ENCODE results near the gene GLG1.
"Not testable (repeated sequence)": the region's sequence is repeated elsewhere in the genome, so short reads cannot be mapped to it uniquely, and the experiment has no call there.

Gene GLG1

DNA sequence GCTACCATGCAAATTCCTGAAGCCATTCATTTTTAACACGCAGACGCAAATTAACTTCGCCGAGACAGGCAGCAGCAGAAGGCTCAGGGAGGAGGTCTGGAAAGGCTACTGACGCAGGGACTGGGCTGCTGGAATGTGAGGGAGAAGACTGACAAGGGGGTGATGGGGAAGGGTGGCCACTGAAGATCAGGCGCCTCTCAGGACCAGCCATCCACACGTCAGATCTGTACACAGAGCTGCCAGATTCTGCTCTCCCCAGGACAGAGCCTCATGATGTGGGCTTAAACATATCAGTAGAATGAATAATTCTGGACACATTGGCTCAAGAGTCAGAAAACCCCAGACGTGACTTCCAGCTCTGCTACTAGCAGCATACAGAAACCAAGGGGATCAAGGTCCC, 160.0 kb downstream of the GLG1 start:
- no peak for DNase-seq (ENCODE audit: low read depth in 2 of 2)

DNA sequence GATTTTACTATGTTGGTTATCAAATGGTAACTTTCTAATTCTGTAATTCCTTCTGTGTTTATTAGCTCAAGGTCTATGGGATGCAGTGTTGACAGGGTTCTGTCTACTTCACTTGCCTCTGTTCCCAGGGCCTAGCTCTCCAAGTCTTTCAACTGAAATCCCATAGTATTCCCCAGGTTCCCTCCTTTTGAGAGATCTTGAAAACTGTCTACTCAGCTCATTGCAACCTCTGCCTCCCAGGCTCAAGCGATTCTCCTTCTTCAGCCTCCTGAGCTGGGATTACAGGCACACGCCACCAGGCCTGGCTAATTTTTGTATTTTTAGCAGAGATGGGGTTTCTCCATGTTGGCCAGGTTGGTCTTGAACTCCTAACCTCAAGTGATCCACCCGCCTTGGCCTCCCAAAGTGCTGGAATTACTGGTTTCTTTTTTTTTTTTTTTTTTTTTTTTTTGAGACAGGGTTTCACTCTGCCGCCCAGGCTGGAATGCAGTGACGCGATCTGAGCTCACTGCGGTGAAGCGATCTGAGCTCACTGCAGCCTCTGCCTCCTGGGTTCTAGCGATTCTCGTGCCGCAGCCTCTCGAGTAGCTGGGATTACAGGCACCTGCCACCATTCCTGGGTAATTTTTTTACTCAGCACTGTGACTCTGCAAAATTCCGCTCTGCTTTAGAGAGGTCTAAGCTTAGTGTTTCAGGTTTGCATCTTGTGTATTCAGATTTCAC, 163.1 kb downstream of the GLG1 start:
- DNase-seq (ENCODE audit: low read depth in 2 of 2), result not testable (repeated sequence)

DNA sequence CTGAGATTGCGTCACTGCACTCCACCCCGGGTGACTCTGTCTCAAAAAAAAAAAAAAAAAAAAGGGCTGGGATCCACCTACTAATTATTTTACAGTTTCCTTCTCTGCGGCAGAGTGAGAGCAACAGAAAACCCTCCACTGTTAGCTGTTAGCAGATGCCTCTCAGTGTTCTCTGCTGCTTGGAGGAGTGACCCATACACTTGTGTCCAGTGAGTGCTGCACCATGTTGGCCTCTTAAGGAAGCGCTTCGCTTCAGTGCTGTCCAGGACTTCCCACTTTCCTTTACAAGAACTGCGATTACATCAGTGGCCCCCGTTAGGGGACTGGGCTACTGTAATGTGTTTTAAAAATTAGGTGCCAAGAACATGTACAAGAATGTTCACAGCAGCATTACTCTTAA, 167.2 kb downstream of the GLG1 start:
- no peak for DNase-seq (ENCODE audit: low read depth in 2 of 2)

DNA sequence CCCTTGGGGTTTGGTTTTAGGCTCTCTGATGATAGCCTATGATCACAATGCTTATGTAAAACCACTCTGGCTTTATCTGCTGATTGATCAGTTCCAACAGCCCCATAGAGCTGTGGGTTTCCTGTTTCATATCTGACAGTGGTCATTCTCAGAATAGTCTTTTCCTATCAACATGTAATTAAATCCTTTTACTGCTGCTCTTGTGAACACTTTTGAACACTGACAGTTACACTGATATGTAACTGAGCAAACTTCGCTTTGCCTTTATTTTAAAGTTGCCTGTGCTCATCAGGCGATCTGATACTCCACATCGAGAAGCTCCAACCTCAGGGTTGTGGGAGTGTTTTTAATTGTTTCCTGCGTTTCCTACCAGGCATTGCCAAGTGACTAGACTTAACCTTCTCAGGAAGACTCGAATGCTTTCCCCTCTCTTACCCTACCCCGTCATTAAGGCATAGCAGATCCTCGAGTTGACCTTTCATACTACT, 168.4 kb downstream of the GLG1 start:
- no peak for DNase-seq (ENCODE audit: low read depth in 2 of 2)

DNA sequence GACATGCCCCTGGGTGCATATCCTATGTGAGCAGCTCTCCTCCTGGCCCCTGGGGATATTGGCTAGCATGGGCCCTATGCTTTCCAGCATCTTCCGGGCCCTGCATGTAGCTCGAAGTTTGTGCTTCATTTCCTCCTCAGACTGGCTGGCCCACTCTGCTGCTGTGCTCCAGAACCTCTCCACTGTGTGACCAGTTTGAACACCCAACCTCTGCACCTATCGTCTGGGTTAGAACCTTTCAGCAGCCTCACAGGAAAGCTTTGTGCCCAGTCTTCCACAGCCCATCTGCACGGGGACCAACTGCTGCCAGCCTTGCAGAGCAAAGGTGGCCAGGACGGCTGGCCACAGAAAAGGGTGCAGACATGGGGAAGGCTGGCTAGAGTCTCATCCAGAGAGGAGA, 175.4 kb downstream of the GLG1 start:
- DNase-seq (ENCODE audit: low read depth in 2 of 2), result no peak

DNA sequence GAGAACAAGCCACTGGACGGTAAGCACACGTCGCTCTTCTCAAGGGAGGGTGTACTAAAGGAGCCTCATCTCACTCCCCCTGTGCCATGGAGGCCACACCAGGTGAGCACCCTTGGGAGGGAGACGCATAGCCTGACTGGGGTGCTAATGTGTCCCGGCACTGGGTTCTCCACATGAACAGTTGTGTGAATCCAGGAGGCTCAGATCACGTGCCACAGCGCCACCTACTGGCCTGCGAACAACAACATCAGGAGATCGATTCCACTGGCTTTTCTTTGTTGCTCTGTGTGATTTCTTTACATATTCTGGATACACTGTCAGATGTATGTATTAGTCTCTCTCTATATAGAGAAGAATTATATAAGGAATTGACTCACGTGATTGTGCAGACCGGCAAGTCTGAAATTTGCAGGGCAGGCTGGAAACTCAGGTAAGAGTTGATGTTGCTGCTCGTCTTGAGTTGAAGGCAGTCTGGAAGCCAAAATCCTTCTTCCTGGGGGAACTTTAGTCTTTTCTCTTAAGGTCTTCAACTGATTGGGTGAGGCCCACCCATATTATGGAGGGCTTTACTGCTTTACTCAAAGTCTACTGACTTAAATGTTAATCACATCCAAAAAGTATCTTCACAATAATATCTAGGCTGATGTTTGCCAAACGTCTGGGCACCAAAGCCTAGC, 176.7 kb downstream of the GLG1 start:
- peak; percentile 21 to 37 for DNase-seq (ENCODE audit: low read depth in 2 of 2)

DNA sequence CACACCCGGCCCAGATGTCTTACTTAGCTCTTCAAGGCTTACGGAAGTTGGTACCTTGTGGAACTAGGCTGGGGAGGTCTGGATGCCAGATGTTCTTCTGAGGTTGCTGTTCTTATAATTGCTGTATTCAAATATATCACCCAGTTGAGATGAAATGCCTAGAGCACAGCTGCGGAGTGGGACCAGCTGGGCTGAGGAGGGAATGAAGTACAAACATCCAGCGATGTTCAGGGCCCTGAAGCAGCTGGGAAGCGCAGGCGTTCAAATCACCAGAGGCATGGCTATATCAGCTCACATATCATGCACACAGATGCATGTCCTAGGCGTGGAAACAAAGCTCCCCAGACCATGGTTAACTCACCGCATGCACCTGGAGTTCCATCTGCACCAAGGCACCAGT, 178.4 kb downstream of the GLG1 start:
- not testable (repeated sequence) for DNase-seq (ENCODE audit: low read depth in 2 of 2)

DNA sequence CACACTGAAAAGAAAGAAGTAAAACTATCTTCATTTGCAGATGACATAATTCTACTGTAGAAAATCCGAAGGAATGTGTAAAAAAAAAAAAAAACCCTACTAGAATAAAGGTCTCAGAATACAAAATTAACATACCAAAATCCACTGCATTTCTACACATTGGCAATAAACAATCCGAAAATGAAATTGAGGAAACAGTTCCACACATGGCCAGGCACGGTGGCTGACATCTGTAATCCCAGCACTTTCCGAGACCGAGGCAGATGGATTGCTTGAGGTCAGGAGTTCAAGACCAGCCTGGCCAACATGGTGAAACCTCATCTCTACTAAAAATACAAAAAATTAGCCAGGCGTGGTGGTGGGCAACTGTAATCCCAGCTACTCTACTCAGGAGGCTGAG, 181.2 kb downstream of the GLG1 start:
- not testable (repeated sequence) for DNase-seq (ENCODE audit: low read depth in 2 of 2)

DNA sequence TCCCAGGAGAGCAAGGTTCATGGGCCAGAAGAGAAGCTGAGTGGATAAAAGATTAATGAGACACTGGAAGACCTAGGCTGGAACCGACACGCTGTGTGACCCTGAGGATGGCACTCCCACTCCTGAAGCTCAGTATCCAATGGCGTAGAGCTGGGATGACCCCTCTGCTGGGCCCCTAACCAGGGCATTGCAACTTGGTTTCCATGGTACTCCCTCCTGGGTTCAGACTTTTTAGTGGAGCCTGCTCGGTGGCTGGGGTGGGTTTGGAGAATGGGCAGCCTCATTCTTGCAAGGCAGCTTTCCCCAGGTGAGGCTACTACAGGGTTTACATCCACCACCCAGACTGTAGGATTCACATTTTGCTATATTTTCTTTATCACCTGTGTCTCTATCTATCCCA, 183.2 kb downstream of the GLG1 start:
- not testable (repeated sequence) for DNase-seq (ENCODE audit: low read depth in 2 of 2)

DNA sequence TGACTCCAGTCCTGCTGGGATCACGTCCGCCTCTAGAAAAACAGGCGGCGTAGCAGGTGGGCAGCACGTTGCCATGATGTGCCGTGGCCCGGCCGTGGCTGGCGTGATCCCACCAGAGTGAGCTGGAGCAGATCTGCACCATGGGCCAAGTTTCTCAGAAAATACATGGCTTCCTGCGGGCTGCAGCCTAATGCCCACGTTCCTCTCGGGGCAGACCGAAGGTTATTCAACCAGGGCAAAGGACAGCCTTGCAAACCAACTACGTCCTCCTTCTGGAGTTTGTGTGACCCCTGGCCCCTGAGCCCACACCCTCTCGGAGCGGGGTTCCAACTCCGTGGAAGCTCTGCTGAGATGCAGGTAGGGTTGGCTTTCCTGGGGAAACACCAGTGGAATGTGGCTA, 184.8 kb downstream of the GLG1 start:
- not testable (repeated sequence) for DNase-seq (ENCODE audit: low read depth in 2 of 2)

DNA sequence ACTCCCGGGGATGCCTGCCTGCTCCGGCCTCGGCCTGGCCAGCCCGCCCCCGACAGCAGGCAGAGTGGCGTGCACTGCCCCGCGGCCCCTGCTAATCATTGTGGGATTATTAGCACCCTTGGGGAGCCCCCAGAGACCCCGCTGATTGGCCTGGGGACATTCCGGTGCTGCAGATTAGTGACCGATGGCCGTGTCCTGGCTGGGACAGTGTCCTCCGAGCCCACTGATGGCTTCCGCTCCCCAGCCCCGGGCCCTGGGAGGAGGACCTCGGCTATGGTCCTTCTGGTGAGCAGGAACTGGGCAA, 185.5 kb downstream of the GLG1 start:
- not testable (repeated sequence) for DNase-seq (ENCODE audit: low read depth in 2 of 2)

DNA sequence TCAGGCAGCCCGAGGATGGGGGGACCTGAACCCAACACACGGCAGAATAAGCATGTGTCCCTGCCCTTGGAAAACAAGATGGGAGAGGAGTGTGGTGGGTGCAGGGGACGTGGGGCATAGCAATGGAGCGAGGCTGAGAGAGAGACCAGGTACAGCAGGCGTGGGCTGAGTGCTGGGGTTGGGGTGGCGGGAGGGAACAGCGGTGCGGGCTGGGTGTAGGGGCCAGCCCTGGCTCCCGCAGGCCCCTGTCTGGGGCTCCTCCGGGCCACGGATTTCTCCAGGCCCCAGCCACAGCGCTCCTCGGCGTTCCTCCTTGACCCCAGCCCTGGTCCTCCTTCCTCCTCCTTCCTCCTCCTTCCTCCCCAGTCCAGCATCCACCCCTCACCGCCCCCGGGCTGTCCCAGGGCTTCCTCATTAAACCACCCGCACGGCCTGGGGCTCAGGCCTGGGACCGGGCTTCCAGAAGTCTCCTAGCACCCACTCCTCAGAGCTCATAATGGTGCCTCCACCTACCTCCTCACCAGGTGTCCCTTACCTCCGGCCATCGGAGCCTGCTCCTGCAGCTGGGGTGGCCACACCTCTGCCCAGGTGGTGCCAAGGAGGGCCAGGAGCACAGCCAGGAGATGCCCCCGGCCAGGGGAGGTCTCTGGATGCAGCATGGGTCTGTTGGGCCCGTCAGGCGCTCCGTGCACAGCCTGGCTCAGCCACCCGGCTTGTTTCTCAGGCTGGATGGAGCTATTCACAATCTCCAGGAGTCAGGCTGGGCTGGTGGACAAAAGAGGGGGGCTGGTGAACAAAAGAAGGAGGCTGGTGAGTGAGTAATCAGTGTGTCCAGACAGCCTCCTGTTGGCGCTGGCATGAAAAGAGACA, 186.1 kb downstream of the GLG1 start, which contains the start of gene CLEC18B:
TSS of gene CLEC18B (minus strand) at position 867 of the 870 bp plus-strand sequence. CDS start at position 659, 208 bp downstream.
- not testable (repeated sequence) for DNase-seq (ENCODE audit: low read depth in 2 of 2)

DNA sequence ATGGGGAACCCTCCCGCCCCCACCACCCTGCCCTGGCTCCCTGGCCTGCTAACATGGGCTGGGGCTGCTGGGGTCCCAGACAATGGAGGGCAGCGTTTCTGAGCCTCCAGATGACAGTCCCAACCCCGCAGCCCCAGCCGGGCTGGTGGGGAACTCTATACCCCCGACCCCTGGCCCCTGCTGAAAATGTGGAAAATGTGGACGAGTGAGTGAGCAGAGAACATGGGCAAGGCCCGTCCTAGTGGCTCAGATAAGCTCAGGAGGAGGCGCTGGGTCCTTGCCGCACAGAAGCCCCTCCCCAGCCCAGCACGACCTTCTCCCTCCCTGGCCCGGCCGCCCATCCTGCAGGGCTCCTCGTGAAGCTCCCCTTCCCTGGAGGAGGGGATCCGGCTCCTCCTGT, 187.1 kb downstream of the GLG1 start:
- DNase-seq (ENCODE audit: low read depth in 2 of 2), result not testable (repeated sequence)

DNA sequence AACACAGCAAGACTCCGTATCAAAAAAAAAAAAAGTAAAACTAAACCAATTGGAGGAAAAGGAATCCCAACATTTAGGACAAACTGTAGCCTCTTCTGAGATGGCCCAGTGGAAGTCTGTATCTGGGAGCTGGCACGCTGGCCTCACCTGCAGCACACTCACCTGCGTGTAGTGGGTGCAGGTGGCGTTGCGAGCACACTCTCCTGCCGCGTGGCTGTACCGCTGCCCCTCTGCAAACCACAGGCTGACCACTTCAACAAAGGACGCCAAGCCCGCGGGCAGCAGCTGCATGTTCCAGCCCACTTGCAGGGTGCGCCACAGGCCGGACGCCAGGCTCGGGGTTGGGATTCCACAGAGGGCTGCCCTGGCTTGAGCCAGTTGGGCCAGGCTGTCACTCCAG, 189.0 kb downstream of the GLG1 start:
- not testable (repeated sequence) for DNase-seq (ENCODE audit: low read depth in 2 of 2)

DNA sequence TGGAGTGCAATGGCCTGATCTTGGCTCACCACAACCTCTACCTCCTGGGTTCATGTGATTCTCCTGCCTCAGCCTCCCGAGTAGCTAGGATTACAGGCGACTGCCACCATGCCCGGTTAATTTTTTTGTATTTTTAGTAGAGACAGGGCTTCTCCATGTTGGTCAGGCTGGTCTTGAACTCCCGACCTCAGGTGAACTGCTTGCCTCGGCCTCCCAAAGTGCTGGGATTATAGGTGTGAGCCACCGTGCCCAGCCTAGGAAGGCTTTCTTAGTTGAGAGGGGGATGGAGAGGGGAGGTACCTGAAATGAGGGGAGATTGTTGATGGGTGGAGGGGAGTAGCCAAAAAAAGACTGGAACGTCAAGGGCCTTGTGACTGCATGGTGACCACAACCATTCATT, 193.0 kb downstream of the GLG1 start:
- DNase-seq (ENCODE audit: low read depth in 2 of 2), result not testable (repeated sequence)

DNA sequence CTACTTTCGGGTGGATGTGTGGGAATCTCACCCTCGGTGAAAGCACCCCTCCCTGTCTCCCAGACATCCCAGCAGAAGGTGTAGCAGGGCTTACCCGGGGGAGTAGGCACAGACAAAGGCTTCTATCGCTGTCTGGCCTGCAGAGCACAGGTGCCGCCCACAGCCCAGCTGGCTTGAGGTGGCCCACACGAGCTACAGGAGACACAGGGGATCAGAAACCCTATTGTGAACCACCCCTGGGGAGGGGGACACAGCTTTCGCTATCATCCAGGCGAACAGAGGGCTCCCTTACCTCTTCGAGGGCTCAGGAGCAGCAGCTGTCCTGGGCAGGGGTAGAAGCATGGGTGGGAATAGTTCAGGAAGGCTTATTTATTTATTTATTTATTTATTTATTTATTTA, 193.4 kb downstream of the GLG1 start:
- not testable (repeated sequence) for DNase-seq (ENCODE audit: low read depth in 2 of 2)

DNA sequence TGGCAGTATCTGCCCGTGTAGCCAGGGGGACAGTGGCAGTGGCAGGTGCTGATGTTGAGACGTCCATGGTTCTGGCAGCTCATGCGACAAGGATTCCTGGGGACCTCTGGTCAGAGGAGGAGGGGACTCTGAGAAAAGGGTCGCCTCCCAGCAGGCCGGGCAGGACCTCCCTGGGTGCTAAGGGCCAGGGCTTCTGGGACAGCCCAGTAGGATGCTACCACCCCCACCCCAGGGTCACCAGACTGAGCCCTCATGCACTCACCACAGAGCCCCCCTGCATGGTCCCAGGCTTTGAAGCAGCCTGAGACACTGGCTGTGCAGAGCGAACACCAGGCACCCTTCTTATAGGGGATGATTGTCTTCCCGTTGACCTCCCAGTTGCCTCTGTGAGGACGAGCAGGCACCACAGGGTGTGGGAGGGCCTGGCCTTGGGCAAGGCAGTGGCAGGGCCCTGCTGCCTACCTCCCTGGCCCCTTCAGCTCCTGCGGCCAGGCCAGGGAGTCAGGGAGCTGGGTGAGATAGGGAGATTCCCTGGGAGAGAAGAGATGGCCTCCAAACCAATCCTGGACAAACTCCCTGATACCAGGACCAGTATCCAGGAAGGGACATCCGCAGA, 194.0 kb downstream of the GLG1 start:
- DNase-seq (ENCODE audit: low read depth in 2 of 2), result not testable (repeated sequence)

DNA sequence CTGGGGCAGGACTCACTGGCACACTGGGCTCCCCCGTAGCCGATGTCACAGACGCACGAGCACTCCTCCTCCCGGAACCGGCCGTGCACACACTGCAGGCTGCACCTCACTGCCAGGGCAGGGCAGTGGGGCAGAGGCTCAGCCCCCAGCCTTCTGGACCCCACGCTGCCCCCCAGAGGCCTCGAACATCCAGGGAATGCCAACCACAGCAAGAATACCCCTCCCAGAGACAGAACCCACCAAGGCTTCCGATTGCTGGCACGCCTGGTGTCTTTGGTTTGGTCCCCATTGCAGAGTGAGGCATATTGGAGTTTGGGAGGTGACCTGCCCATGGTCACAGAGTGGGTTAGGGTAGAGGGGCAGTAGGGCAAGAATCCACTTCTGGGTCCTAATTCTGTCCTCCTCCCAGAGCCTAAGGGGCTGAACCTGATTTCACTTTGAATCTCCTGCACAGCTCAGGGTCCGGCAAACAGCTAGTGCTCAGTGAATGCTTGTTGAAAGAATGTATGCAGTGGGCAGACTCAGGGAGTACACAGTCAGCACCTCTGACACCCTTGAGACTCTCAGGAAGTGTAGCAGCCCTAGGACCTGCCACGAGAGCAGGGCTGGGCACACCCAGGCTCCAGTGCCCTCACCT, 194.7 kb downstream of the GLG1 start:
- DNase-seq (ENCODE audit: low read depth in 2 of 2), result not testable (repeated sequence)

DNA sequence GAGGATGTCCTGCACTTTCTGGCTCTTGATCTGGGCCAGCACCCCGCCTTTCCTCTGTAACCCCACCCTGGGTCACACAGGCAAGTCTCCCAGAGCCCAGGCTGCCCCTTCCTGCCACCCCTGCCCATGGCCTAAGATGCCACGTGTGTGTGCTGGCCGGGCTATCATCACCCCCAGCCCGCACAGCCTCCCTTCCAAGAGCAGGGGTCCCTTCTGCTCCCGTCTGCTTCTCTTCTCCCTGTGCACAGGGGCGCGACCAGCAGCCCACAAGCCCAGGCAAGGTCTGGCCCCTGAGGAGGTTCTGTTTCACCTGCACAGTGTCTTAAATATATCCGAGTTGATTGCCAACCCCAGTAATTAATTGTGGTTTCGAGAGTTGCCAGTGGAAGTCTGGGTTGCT, 195.9 kb downstream of the GLG1 start:
- DNase-seq (ENCODE audit: low read depth in 2 of 2), result not testable (repeated sequence)

DNA sequence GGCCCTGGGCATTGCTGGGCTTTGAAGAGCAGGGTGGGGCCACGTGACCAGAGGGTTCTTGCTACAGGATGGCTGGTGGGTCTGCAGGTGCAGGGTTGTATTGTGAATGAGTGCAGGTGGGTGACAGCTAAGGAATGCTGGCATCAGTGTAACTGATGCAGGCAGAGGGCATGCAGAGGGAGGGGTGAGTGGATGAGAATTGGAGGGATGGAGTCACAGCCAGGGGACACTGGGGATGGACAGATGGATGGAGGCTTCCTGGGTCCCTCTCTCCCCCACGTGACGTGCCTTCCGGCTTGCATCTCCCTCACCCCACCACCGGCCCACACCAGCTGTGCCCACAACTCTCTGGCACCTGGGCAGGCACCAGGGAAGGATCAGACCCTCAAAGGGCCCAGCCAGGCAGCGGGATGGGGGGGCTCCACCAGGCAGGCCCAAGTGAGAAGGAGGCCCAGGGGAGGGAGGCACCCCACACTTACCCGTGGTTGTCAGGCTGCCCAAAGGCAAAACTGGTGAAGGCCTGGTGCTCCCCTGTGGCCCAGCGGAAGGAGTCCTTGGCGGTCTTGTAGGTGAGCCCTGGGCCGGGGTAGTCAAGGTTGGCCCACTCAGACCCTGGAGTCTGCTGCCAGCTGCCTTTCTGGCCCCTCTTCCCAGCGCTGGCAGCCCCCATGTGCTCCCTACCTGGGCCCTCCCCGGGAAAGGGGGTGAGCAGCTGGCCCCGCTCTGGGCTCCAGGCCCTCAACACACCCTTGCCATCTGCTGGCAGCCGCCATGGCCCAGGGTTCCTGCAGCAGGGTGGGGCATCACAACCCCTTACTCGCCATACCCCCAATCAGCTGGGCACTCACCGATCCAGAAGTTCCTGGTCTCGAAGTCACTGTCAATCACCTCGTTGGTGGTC, 196.6 kb downstream of the GLG1 start:
- not testable (repeated sequence) for DNase-seq (ENCODE audit: low read depth in 2 of 2)

All from stimulated activated CD8-positive, alpha-beta memory T cell treated with anti-CD3 and anti-CD28 coated beads, Interleukin-2, amount 100 ng/mL, for 48 hours (primary cell).